Fibroblast of the conjunctiva (primary cell): ENCODE measurements around the gene ATG12.
"Not testable (repeated sequence)": the region's sequence is repeated elsewhere in the genome, so short reads cannot be mapped to it uniquely, and the experiment has no call there.

ENCODE experiments used
- DNase-seq: peaks from one replicate; pipeline ENCODE4 v3.0.0-alpha.2; 2010; ENCODE audit warnings: low read depth

Gene ATG12

DNA sequence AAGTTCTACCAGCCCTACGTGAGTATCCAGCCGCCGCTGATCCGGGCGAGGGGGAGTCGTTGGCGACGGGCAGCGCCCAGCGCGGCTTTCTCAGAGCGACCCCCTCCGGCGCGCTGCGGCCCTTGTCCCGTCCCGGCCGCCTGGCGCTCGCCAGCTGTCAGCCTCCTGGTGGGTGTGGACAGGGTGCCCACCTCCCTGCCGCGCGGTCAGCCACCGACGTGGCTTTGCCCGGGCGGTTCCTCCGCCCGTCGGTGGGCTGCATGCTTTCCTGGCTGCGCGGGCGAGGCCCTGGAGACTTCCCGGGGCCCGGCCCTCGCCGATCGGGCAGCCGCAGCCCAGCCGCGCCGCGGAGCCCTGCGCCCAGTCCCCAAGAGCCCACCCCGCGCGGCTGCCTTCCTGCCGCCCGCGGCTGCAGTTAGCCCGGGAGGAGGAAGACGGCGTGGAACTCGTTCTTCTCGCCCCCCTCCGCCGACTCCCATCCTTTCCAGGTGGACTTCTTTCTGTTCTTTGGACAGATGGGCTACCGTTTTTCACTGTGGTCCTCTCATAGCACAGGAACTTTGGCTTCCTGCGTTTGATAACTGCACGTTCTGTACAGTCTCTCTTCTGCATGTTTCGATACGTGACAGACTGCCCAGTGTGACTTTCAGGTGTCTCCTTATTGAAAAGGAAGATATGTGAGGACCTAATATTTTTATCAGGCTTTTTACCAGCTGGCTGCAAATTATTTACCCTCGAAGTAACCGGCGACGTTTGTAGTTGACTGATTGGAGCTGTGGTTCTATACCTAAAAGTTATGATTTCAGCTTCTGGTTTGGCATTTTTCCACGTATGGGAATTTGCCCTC is 947 bp upstream of the ATG12 start:
- DNase-seq = peak; percentile 18

- no peak for DNase-seq
Measured at GRCh38 chr5:115840873-115841272, 492 bp downstream of the ATG12 start.

DNA sequence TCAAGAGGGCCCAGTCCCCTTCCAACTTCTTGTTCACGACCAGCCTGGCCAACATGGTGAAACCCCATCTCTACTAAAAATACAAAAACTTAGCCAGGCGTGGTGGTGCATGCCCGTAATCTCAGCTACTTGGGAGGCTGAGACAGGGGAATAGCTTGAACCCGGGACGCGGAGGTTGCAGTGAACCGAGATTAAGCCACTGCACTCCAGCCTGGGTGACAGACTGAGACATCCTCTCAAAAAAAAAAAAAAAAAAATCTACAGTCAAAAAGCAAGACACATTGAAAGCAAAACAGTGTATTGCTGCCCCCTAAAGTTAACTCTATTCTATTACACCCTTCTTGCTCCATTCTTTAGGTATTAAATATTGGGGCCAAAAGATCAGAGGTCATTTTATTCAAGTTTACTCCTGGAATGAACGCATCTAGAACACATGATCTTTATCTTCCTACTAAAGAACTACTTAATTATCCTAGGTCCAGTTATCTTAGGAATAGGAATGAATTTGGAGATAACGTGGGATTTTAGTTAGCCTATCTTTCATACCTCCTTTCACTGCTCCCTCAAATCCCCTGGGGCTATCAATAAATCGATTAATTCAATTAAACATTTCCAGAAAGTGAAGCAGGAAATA is 2.4 kb downstream of the ATG12 start:
- DNase-seq = peak; percentile 60

- no peak for DNase-seq
Measured at GRCh38 chr5:115835481-115835880, 5.9 kb downstream of the ATG12 start.

DNA sequence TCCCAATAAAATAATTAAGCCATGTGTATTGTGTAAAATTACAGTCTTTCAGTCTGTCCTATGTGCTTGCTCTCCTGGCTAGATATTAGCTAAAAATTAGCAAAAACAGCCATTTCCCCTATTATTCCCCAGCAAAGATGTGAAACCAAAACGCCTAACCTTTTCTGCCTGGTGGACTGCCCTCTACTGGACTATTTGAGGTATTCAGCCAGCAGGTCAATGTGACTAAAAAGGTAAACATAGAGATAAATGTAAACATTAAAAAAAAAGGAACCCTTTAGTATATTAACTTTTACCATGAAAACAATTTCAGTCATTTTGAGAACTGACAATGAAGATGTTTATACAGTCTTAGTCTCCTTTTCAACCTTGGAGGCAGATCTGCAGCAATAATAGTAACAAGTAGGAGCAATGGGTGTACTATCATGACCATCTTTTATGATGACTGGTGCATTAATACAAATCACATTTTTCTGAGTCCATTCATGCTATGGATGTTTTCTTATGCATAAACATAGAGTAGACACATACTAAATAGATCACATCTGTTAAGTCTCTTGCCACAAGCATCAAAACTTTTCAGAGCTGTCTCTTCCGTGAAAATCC is 10.1 kb downstream of the ATG12 start:
- no peak for DNase-seq

DNA sequence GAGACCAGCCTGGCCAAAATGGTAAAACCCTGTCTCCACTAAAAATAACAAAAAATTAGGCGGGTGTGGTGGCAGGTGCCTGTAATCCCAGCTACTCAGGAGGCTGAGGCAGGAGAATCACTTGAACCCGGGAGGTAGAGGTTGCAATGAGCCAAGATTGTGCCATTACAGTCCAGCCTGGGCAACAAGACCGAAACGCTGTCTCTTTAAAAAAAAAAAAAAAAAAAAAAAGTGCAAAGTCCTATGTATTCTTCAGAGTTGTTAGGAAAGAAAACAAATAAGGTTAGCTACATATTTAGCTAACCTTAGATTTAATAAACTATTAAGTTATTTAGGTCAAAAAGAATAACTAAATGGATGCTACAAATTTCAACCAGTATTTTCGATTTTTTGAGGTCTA is 11.5 kb downstream of the ATG12 start:
- no peak for DNase-seq

DNA sequence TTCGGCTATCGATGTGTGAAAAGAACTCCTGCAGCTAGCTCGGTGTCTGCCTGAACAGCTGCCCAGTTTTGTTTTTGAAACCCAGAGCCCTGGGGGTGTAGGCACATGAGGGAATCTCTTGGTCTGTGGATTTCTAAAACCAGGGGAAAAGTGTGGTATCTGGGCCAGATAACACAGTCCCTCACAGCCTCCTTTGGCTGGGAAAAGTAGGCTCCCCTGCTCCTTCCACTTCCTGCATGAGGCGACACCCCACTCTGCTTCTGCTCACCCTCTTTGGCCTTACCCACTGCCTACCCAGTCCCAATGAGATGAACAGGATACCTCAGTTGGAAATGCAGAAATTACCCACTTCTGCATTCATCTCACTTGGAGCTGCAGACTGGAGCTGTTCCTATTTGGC is 15.4 kb downstream of the ATG12 start:
- no peak for DNase-seq

GRCh38 chr5:115824983-115825382 is 16.4 kb downstream of the ATG12 start:
- not testable (repeated sequence) for DNase-seq

GRCh38 chr5:115820846-115821245 is 20.5 kb downstream of the ATG12 start:
- no peak for DNase-seq

GRCh38 chr5:115818821-115819220 is 22.5 kb downstream of the ATG12 start:
- DNase-seq = no peak

DNA sequence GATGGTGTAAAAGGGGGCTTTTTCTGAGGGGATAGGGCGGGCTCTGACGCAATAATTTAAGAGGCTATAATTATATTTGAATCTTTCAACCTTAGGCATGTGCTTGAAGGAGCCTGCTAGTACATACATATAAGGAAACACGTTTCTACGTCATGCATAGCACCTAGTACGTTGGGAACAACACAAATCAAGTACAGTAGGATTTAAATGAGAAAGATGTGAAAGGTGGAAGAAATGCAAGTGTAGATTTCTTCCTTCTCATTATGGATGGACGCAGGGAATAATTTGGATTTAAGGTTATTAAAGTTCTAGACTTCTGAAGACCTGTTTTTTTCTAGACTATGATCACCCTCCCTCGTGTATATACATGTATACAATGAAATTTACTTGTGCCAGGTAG is 24.0 kb downstream of the ATG12 start:
- no peak for DNase-seq

- DNase-seq = peak; percentile 51
Measured at GRCh38 chr5:115816226-115817081, 24.9 kb downstream of the ATG12 start, which contains the start of gene CDO1. CDO1 (minus strand) TSS chr5:115816659; CDS start chr5:115816397, 262 bp downstream.

- DNase-seq = no peak
Measured at GRCh38 chr5:115815693-115816225, 25.6 kb downstream of the ATG12 start.

DNA sequence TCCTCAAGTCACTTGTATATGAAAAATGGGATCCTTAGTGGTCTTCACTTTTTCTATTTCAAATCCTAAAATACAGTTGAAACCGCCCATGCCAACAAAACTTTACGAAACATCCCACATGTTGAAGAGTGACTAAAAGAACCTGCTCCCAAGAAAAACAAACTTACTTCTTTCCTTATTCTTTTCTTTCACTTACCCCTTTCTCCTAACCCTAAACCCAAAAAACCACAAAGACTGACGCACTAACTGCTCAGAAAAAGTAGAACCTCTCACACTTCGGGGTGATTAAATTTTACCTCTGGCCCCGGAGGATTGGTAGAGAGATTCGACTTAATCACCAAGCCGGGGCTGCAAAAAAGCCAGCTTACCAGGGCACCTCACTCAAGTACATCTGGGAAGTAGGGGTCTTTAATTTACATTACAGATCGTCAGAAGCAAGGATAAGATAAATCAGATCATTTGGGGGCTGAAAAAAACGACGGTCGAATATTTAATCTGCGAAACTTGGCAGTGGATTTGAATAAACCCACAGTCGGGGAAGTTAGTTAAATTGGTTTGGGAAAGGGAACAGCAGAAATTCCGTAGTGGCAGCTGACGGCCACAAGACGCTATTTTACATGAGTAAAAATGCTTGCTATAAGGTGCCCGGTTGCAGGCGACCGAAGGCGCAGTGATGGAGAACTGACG is 26.2 kb downstream of the ATG12 start:
- no peak for DNase-seq

- DNase-seq = no peak
Measured at GRCh38 chr5:115813719-115814118, 27.6 kb downstream of the ATG12 start.

DNA sequence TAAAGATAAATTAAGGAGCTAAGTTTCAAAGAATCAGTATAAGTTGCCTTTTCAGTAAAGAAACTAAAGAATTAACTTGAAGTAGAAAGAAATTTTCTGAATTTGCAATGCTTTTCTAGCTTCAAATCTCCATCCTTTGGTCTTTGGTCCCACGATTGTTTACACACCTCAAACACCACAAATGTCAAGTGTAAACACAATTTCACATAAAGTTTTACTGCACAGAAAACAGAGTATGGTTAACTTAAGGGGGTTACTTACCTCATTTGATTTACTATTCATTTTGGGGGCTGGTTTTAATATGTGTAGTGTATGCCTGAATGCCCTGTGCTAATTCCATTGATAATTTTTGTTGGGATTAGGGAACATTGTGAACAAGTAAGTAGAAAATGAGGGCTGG is 29.0 kb downstream of the ATG12 start:
- no peak for DNase-seq

DNA sequence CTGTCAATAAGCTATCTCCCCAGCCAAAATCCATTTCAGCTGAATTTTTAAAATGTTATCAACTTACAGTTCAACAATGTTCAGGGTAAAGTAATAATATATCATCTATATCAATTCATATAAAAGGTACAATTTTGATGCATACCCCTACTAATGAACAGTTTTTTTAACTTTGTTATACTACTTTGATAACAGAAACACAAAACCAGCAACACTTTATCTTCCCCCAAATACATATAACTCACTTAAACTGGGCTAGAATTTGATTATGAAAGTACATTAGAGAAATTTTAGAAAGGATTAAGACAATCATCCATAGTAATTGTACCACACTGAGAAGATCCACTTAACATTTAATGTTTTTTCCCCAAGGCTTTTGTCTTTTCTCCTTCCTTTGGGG is 30.0 kb downstream of the ATG12 start:
- no peak for DNase-seq

DNA sequence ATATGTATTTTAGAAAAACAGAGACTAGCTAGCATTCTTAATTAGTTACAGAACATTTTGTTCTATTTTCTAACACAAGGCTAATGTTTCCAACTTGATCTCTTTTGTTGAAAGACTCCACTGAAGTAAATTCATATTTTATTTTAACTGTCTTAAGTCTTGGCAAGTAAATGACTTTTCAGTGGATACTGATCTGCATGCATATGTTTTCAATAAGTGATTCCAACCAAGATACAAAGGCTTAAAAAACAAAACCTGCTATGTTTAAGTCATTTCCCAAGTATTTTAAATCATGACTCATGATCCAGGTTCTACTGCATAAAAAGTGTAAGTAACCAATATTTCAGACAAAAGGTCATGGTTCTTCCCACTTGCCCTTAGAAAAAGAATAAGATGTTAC is 30.6 kb downstream of the ATG12 start:
- peak; percentile 82 for DNase-seq

GRCh38 chr5:115809946-115810345 is 31.4 kb downstream of the ATG12 start:
- DNase-seq = no peak

- not testable (repeated sequence) for DNase-seq
Measured at GRCh38 chr5:115808066-115808465, 33.3 kb downstream of the ATG12 start.

DNA sequence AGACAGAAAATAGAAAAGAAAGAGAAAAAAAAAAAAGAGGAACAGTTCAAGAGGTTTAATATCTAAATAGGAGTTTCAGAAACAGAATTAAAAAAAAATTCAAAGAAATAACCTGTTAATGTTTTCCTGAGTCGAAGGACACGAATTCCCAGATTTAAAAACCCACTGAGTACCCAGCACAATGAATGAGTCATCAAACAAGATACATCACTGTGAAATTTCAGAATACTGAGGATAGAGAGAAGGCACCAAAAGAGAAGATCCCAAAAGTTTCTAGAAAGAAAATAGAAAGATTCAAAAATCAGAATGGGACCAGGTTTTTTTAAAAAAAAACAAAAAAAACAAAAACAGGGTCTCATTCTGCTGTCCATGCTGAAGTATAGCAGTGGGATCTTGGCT is 33.7 kb downstream of the ATG12 start:
- no peak for DNase-seq
